GM12891 (cell line): Measurements from ENCODE around the gene SETD7.

Experiments used
- POLR2A ChIP-seq: IDR thresholded peaks from 2 replicates; pipeline ENCODE4 v1.6.1; 2011; ENCODE audit warnings: low read depth, low read length, control low read depth
- POLR2AphosphoS5 ChIP-seq: IDR thresholded peaks from 2 replicates; pipeline ENCODE4 v1.6.1; 2011; ENCODE audit warnings: low read depth, low read length, control low read depth
- POU2F2 ChIP-seq: IDR thresholded peaks from 2 replicates; pipeline ENCODE4 v1.6.1; 2011; ENCODE audit warnings: low read depth, mild to moderate bottlenecking, control low read depth, low read length, moderate library complexity
- SPI1 ChIP-seq: IDR thresholded peaks from 2 replicates; pipeline ENCODE4 v1.6.1; 2011; ENCODE audit warnings: low read depth, low read length, control low read depth

DNA sequence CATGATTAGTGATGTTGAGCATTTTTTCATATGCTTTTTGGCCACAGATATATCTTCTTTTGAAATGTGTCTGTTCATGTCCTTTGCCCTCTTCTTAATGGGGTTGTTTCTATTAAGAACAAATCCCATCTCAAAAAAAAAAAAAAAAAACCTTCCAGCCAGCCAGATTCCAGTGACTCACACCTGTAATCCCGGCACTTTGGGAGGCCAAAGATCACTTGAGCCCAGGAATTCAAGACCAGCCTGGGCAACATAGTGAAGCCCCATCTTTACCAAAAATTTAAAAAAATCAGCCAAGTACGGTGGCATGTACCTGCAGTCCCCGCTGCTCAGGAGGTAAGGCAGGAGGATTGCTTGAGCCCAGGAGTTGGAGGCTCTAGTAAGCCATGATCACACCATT lies 97.0 kb downstream of the SETD7 start:
- TF ChIP-seq SPI1 (no peak), POLR2A (no peak), POLR2AphosphoS5 (no peak), POU2F2 (no peak)
